Bladder microvascular endothelial cell (primary cell): ENCODE results near the gene SLC10A2. TPM values are rescaled to one million over a fixed set of nuclear protein-coding genes. Genes with fewer than 3 reads are reported as not detected.

Source experiments
- total RNA-seq: library from RNA; depleted of rRNA; stranded (reverse); fragments of >200 nt; gene quantifications from 2 replicates; pipeline ENCODE4 v1.2.3, GENCODE V29; 2014

Gene SLC10A2, protein sequence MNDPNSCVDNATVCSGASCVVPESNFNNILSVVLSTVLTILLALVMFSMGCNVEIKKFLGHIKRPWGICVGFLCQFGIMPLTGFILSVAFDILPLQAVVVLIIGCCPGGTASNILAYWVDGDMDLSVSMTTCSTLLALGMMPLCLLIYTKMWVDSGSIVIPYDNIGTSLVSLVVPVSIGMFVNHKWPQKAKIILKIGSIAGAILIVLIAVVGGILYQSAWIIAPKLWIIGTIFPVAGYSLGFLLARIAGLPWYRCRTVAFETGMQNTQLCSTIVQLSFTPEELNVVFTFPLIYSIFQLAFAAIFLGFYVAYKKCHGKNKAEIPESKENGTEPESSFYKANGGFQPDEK
- total RNA-seq, result not detected in 2 replicates

DNA sequence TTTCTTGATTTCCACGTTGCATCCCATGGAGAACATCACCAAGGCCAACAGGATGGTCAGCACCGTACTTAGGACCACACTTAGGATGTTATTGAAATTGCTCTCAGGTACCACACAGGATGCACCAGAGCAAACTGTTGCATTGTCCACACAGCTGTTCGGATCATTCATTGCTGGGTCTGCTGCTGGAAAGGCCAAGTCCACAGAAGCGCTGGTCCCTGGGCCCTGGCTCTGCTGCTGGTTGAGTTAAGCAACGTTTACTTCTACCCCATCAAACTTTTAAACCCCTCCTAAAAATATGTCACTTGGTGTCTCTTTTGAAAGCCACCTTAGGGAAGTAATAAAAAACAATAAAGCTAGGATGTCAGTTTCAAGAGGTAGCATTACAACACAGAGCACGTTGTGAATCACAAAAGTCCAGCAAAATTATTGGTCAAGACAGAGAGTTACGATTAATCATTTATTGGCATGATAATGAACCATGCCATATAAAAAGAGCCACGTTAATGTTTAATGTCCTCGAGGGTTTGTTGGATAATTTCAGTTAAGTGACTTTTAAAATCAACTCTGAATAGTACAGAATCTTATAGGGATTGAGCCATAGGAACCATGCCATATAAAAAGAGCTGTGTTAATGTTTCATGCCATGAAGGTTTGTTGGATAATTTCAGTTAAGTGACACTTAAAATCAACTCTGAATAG lies at the start of gene SLC10A2:
TSS of gene SLC10A2 (minus strand) at position 339 of the 702 bp plus-strand sequence. CDS start at position 171, 168 bp downstream.

Other genes with a start within 250 kb of the SLC10A2 start
- gene ERCC5, start 220.4 kb downstream of the SLC10A2 start, total RNA-seq, result 27.8 and 40.3 TPM in 2 replicates